ENCODE results near the gene HMGB1.

Gene HMGB1

GRCh38 chr13:30418717-30419459 is 46.8 kb downstream of the HMGB1 start:
- no peak overlapping the region for H3K27ac ChIP-seq (ENCODE audit: low read depth, low read length)
- no peaks in the 10 kb centered on the region for H3K36me3 ChIP-seq (ENCODE audit: control insufficient read depth in 1 of 2, insufficient read depth in 2 of 2, low read length in 2 of 2)
- H3K27me3 ChIP-seq (ENCODE audit: control insufficient read depth in 1 of 2, insufficient read depth in 2 of 2, low read length in 2 of 2), result no peaks in the 10 kb centered on the region
- no peak overlapping the region for H3K4me3 ChIP-seq (ENCODE audit: low read depth in 1 of 2, low read length in 2 of 2)
- H3K9ac ChIP-seq (ENCODE audit: low read depth in 1 of 2, low read length in 2 of 2), result no peak overlapping the region
- peaks cover 8 to 13% of the 10 kb centered on the region in 2 donors for H3K4me1 ChIP-seq (ENCODE audit: control insufficient read depth in 1 of 2, insufficient read depth in 2 of 2, low read length in 2 of 2)
- H3K9me3 ChIP-seq (ENCODE audit: control insufficient read depth in 1 of 2, low read length in 2 of 2), result no peaks in the 10 kb centered on the region

GRCh38 chr13:30418075-30418716 is 47.5 kb downstream of the HMGB1 start:
- Histone ChIP-seq H3K4me1 (ENCODE audit: control insufficient read depth in 1 of 2, insufficient read depth in 2 of 2, low read length in 2 of 2) (peaks cover 8 to 13% of the 10 kb centered on the region in 2 donors), H3K27ac (ENCODE audit: low read depth, low read length) (no peak overlapping the region), H3K36me3 (ENCODE audit: control insufficient read depth in 1 of 2, insufficient read depth in 2 of 2, low read length in 2 of 2) (no peaks in the 10 kb centered on the region), H3K9me3 (ENCODE audit: control insufficient read depth in 1 of 2, low read length in 2 of 2) (no peaks in the 10 kb centered on the region), H3K27me3 (ENCODE audit: control insufficient read depth in 1 of 2, insufficient read depth in 2 of 2, low read length in 2 of 2) (no peaks in the 10 kb centered on the region), H3K4me3 (ENCODE audit: low read depth in 1 of 2, low read length in 2 of 2) (no peak overlapping the region), H3K9ac (ENCODE audit: low read depth in 1 of 2, low read length in 2 of 2) (no peak overlapping the region)

GRCh38 chr13:30416471-30416870 is 49.3 kb downstream of the HMGB1 start:
- no peak overlapping the region for H3K27ac ChIP-seq (ENCODE audit: low read depth, low read length)

GRCh38 chr13:30415430-30416030 is 50.2 kb downstream of the HMGB1 start:
- peaks cover 0 to under 1% of the 10 kb centered on the region in 2 donors for H3K4me1 ChIP-seq (ENCODE audit: control insufficient read depth in 1 of 2, insufficient read depth in 2 of 2, low read length in 2 of 2)
- no peak overlapping the region for H3K27ac ChIP-seq (ENCODE audit: low read depth, low read length)
- no peaks in the 10 kb centered on the region for H3K36me3 ChIP-seq (ENCODE audit: control insufficient read depth in 1 of 2, insufficient read depth in 2 of 2, low read length in 2 of 2)
- no peak overlapping the region for H3K9ac ChIP-seq (ENCODE audit: low read depth in 1 of 2, low read length in 2 of 2)
- H3K27me3 ChIP-seq (ENCODE audit: control insufficient read depth in 1 of 2, insufficient read depth in 2 of 2, low read length in 2 of 2), result no peaks in the 10 kb centered on the region
- no peak overlapping the region for H3K4me3 ChIP-seq (ENCODE audit: low read depth in 1 of 2, low read length in 2 of 2)
- H3K9me3 ChIP-seq (ENCODE audit: control insufficient read depth in 1 of 2, low read length in 2 of 2), result no peaks in the 10 kb centered on the region

More at GRCh38 chr13:30416471-30416870, 49.3 kb downstream of the HMGB1 start:
- Histone ChIP-seq H3K4me1 (ENCODE audit: control insufficient read depth in 1 of 2, insufficient read depth in 2 of 2, low read length in 2 of 2) (peaks cover 7 to 8% of the 10 kb centered on the region in 2 donors), H3K36me3 (ENCODE audit: control insufficient read depth in 1 of 2, insufficient read depth in 2 of 2, low read length in 2 of 2) (no peaks in the 10 kb centered on the region), H3K4me3 (ENCODE audit: low read depth in 1 of 2, low read length in 2 of 2) (no peak overlapping the region), H3K9me3 (ENCODE audit: control insufficient read depth in 1 of 2, low read length in 2 of 2) (no peaks in the 10 kb centered on the region), H3K9ac (ENCODE audit: low read depth in 1 of 2, low read length in 2 of 2) (no peak overlapping the region), H3K27me3 (ENCODE audit: control insufficient read depth in 1 of 2, insufficient read depth in 2 of 2, low read length in 2 of 2) (no peaks in the 10 kb centered on the region)

GRCh38 chr13:30413842-30414241 is 51.9 kb downstream of the HMGB1 start:
- peaks cover 2% of the 10 kb centered on the region in 2 donors for H3K4me1 ChIP-seq (ENCODE audit: control insufficient read depth in 1 of 2, insufficient read depth in 2 of 2, low read length in 2 of 2)
- H3K9me3 ChIP-seq (ENCODE audit: control insufficient read depth in 1 of 2, low read length in 2 of 2), result no peaks in the 10 kb centered on the region
- no peaks in the 10 kb centered on the region for H3K27me3 ChIP-seq (ENCODE audit: control insufficient read depth in 1 of 2, insufficient read depth in 2 of 2, low read length in 2 of 2)
- no peaks in the 10 kb centered on the region for H3K36me3 ChIP-seq (ENCODE audit: control insufficient read depth in 1 of 2, insufficient read depth in 2 of 2, low read length in 2 of 2)
- H3K4me3 ChIP-seq (ENCODE audit: low read depth in 1 of 2, low read length in 2 of 2), result no peak overlapping the region
- H3K27ac ChIP-seq (ENCODE audit: low read depth, low read length), result no peak overlapping the region
- no peak overlapping the region for H3K9ac ChIP-seq (ENCODE audit: low read depth in 1 of 2, low read length in 2 of 2)

GRCh38 chr13:30412346-30412745 is 53.4 kb downstream of the HMGB1 start:
- H3K4me3 ChIP-seq (ENCODE audit: low read depth in 1 of 2, low read length in 2 of 2), result no peak overlapping the region
- H3K9me3 ChIP-seq (ENCODE audit: control insufficient read depth in 1 of 2, low read length in 2 of 2), result no peaks in the 10 kb centered on the region
- no peak overlapping the region for H3K27ac ChIP-seq (ENCODE audit: low read depth, low read length)
- H3K9ac ChIP-seq (ENCODE audit: low read depth in 1 of 2, low read length in 2 of 2), result no peak overlapping the region
- no peaks in the 10 kb centered on the region for H3K27me3 ChIP-seq (ENCODE audit: control insufficient read depth in 1 of 2, insufficient read depth in 2 of 2, low read length in 2 of 2)
- H3K4me1 ChIP-seq (ENCODE audit: control insufficient read depth in 1 of 2, insufficient read depth in 2 of 2, low read length in 2 of 2), result peaks cover 5 to 10% of the 10 kb centered on the region in 2 donors
- no peaks in the 10 kb centered on the region for H3K36me3 ChIP-seq (ENCODE audit: control insufficient read depth in 1 of 2, insufficient read depth in 2 of 2, low read length in 2 of 2)

- no peaks in the 10 kb centered on the region for H3K27me3 ChIP-seq (ENCODE audit: control insufficient read depth in 1 of 2, insufficient read depth in 2 of 2, low read length in 2 of 2)
- H3K4me1 ChIP-seq (ENCODE audit: control insufficient read depth in 1 of 2, insufficient read depth in 2 of 2, low read length in 2 of 2), result peaks cover 5 to 10% of the 10 kb centered on the region in 2 donors
- H3K36me3 ChIP-seq (ENCODE audit: control insufficient read depth in 1 of 2, insufficient read depth in 2 of 2, low read length in 2 of 2), result no peaks in the 10 kb centered on the region
- H3K4me3 ChIP-seq (ENCODE audit: low read depth in 1 of 2, low read length in 2 of 2), result no peak overlapping the region
- H3K9ac ChIP-seq (ENCODE audit: low read depth in 1 of 2, low read length in 2 of 2), result no peak overlapping the region
- no peak overlapping the region for H3K27ac ChIP-seq (ENCODE audit: low read depth, low read length)
- no peaks in the 10 kb centered on the region for H3K9me3 ChIP-seq (ENCODE audit: control insufficient read depth in 1 of 2, low read length in 2 of 2)
Measured at GRCh38 chr13:30410705-30411125, 55.0 kb downstream of the HMGB1 start.

- peaks cover 5 to 10% of the 10 kb centered on the region in 2 donors for H3K4me1 ChIP-seq (ENCODE audit: control insufficient read depth in 1 of 2, insufficient read depth in 2 of 2, low read length in 2 of 2)
- no peaks in the 10 kb centered on the region for H3K27me3 ChIP-seq (ENCODE audit: control insufficient read depth in 1 of 2, insufficient read depth in 2 of 2, low read length in 2 of 2)
- H3K4me3 ChIP-seq (ENCODE audit: low read depth in 1 of 2, low read length in 2 of 2), result no peak overlapping the region
- H3K27ac ChIP-seq (ENCODE audit: low read depth, low read length), result no peak overlapping the region
- no peak overlapping the region for H3K9ac ChIP-seq (ENCODE audit: low read depth in 1 of 2, low read length in 2 of 2)
- H3K9me3 ChIP-seq (ENCODE audit: control insufficient read depth in 1 of 2, low read length in 2 of 2), result no peaks in the 10 kb centered on the region
- H3K36me3 ChIP-seq (ENCODE audit: control insufficient read depth in 1 of 2, insufficient read depth in 2 of 2, low read length in 2 of 2), result no peaks in the 10 kb centered on the region
Measured at GRCh38 chr13:30409886-30410704, 55.6 kb downstream of the HMGB1 start.

GRCh38 chr13:30408319-30409101 is 57.2 kb downstream of the HMGB1 start:
- H3K4me3 ChIP-seq (ENCODE audit: low read depth in 1 of 2, low read length in 2 of 2), result peak overlapping the region; percentile 48 to 57
- no peaks in the 10 kb centered on the region for H3K27me3 ChIP-seq (ENCODE audit: control insufficient read depth in 1 of 2, insufficient read depth in 2 of 2, low read length in 2 of 2)
- H3K4me1 ChIP-seq (ENCODE audit: control insufficient read depth in 1 of 2, insufficient read depth in 2 of 2, low read length in 2 of 2), result peaks cover 5 to 10% of the 10 kb centered on the region in 2 donors
- H3K27ac ChIP-seq (ENCODE audit: low read depth, low read length), result peak overlapping the region; percentile 37
- no peaks in the 10 kb centered on the region for H3K9me3 ChIP-seq (ENCODE audit: control insufficient read depth in 1 of 2, low read length in 2 of 2)
- no peaks in the 10 kb centered on the region for H3K36me3 ChIP-seq (ENCODE audit: control insufficient read depth in 1 of 2, insufficient read depth in 2 of 2, low read length in 2 of 2)
- no peak overlapping the region for H3K9ac ChIP-seq (ENCODE audit: low read depth in 1 of 2, low read length in 2 of 2)
